ENCODE results near the gene CPA1.

Gene CPA1

DNA sequence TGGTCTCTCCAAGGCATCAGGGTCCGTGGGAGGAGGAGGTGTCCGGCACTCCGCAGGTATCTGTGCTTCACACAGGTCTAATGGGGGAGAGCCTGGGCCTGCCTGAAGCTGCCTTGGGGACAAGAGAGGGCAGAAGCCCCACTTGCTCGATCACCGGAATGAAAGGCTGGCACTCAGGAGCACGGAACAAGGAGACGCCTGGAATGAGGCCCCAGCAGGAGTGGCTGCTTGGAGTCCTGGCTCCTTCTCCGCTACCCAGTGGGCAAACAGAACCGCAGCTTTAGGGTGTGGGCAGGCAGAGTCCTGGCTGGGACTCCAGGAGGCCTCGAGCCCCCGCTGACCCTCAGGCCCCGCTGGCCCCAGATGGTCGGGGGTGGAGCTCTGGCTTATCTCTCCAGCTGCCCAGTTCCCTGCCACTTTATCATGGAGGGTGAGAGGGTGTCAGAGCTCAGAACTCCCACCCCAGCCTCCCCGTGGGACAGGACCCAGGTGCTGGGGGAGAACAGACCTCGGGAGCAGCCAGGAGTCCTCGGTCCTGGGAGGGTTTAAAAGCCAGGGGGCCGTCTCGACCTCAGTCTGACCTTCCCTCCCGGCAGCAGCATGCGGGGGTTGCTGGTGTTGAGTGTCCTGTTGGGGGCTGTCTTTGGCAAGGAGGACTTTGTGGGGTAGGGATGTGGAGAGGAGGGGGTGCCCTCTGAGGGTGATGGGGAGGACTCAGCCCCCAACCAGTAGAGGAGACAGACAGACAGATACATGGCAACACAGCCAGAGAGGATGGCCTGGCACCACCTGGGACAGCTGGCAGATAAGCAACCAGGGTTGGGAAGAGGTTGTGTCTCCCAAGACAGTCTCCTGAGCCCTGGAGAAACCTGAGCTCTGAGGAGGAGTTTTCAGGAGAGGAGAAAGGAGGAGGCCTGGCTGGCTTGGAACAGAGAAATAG is at the start of gene CPA1:
Gene CPA1, plus strand, starts transcription at position 574 of the 940 bp plus-strand sequence. Its CDS starts 27 bp downstream, at position 601.
- no peak for DNase-seq

DNA sequence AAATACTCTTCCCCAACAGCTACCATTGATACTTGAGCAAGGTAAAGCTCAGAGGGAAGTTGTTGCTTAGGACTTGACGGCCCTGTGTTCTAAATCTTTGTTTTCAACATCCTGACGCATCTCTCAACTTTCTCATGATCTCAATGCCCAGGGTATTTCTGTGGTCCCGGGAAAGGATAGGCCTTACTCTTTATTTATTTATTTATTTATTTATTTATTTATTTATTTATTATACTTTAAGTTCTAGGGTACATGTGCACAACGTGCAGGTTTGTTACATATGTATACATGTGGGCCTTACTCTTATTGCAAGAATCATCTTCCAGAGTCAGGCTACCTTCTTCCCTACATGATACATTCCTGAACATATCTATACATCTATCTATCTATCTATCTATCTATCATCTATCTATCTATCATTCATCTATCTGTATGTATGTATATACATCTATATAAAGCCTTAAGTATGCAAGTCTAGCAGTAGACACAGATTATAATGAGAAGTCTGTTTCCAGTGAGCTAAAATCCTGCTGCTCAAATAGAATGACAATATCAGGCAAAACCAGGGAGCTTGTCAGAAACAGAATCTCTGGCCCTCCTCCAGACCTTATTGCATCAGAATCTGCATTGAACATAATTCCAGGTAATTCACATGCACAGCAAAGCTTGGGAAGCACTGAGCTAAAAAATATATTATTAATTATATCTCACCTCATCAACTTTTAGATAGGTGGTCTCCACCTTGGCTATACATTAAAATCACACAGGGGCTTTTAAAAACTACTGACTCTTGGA is 47.8 kb upstream of the CPA1 start:
- DNase-seq = no peak

DNA sequence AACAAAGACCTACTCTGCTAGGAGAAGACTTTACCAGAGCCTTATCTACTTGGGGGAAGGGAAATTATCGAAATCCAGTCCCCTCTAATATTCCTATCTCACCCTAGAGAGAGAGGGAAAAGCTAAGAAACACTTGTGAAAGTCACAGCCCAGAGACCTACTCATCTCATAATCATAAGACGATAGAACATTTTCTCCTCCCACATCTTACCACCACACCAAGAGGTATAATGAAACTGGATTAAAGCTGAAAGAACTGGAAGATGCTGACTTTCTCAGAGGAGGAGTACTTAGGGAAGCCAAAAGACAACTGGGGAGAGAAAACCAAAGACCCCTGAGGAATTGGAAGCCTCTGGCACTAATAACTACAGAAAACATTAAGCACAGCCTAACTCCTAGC is 46.5 kb upstream of the CPA1 start:
- DNase-seq = no peak

DNA sequence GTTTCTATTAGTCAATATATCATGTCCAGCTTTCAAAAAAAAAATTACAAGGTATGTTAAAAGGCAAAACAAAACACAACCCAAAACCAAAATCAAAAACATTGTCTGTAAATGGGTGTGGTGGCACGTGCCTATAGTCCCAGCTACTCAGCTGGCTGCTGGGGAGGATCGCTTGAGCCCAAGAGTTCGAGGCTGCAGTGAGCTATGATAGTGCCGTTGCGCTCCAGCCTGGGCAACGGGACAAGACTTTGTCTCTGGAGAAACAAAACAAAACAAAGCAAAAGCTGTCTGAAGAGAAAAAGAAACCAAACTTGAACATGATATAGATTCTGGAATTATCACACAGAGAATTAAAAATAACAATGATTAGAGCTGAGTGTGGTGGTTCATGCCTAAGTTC is 46.0 kb upstream of the CPA1 start:
- no peak for DNase-seq

DNA sequence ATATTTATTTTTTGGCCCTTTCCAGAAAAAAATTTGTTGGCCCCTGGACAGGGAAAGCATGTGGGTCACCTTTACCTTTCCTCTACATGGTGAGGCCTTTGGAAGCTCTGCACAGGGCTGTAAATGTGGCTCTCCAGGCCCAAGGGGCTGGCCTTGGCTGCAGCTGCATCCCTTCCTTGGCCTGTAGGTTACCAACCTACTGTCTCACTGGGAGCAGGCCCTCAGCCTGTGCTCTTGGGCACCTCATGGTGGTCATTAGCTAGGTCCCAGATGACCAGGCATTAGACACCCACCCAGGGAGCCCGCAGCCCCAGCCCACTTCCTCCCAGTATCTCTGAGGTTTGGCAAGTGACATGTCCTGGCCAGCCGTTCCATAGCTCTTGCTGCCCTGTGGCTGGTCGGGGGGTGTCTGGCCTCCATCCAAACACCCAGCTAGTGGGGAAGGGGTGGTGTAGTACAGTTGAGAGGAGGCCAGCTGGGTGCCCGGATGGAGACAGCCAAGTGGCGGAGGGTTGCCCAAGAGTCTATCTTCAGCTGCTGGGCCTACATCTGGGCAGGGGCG is 42.8 kb upstream of the CPA1 start:
- DNase-seq = no peak

DNA sequence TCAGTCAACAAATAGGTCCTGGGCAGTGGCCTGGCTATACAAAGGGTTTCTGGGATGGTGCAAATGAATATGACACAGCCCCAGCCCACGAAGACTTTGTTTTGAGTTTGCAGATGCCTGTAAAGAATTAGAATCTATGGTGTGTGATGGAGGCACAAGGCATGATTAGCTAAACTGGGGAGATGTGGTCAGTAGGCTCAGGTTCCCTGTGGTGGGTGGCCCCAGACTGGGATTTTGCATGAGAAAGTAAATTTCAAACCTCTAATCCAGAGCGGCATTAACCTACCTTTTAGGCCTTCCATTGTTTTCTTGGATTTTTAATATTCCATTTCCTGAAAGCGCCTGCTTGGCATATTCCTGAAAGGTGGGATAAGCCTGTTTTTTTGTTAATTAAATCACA is 42.1 kb upstream of the CPA1 start:
- DNase-seq = no peak

DNA sequence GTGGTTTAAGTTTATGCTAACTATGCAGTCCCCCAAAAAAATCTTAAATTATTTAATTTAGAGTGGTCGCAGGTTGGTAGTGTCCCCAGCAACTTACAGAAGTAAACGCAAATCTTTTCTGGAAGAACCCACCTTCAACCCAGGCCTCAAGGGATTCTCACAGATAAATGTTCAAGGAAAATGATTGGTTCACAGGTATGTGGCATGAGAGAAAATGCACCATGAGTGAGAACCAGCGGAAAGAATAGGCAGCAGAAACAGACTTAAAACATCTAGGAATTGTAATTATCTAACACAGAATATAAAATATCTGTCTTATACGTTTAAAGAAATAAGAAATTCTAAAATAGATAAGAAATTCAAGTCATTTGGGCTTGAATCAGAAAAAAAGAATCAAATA is 38.4 kb upstream of the CPA1 start:
- DNase-seq = no peak

DNA sequence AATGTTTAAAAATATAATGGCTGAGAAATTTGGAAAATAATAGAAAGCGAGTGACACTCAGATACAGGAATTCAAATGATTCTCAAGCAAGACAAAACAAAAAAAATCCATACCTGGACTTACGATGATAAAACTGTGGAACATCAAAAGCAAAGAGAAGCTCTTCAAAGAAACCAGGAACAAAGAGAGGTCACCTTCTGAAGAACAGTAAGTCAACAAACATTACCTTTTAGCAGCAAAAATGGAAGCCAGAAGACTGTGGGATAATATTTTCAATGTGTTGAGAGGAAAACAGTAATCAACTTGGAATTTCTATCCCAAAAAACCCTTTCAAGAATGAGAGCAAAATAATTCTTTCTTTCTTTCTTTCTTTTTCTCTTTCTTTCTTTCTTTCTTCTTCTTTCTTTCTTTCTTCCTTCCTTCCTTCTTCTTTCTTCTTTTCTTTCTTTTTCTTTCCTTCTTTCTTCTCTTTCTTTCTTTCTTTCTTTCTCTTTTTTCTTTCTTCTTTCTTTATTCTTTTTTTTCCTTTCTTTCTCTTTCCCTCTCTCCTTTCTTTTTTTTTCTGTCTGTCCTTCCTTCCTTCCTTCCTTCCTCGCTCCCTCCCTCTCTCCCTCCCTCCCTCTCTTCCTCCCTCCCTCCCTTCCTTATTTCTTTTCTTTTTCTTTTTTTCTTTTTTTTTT is 37.5 kb upstream of the CPA1 start:
- DNase-seq = no peak

DNA sequence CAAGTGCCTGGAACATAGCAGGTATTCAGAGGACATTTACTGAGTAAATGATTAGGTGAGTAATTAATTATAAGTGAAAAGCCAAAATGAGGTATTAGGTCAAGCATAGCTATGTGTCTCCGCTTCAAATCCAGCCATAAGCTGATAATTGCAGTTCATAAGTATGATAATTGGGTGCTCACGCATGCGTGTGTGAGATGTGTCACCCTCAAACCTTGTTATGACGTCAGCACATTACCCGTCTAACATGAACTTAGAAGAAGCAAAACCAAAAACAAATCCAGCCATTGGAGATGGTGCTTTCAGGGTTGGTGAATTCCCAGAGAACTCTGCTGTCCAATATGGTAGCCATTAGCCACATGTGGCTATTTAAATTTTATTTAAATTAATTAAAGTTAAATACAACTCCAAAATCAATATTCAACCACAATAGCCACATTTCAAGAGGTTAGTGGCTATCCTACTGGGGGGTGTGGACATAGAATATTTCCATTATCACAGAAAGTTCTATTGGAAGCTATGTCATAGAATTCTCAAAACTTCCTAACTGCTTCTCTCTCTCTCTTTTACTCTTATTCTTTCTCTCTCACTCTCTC is 35.9 kb upstream of the CPA1 start, which contains the start of gene CPA5:
Gene CPA5, plus strand, starts transcription at position 546 of the 596 bp plus-strand sequence. CDS start 1,670 bp downstream, outside the sequence.
- DNase-seq = no peak

DNA sequence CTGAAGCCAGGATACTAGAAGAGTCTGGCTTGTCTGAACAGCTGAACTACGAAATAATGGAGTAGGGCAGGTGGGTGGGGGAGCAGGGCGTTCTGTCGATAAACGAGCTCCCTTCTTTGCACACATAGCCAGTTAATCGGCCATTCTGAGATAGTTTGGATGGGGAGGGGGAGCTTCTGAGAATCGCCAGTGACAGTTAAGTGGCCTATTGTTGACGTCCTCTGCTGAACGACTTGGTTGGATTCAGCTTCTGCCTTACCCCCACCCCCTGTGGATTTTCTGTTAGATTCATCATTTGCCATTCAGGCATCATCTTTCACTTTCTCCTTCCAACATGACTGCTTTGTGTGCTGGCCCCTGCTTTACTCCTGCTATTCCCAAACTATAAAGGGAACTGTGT is 35.2 kb upstream of the CPA1 start:
- DNase-seq = no peak

DNA sequence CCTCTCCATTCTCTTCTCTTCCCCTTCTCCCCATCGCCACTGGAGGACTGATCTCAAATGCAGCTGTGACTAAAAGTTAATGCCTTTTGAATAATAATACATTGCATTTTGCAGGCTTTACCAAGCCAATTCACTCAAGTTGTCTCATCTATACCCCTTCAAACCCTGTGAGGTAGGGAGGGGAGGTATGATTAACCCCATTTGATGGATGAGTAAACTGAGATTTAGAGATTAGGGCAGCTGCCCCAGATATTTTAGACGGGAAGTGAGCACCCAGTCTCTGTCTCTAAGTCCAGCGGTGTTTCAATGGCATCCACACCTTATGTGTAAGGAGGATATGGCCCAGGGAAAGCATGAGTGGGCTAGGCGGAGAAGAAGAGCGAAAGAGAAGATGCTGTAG is 34.6 kb upstream of the CPA1 start:
- DNase-seq = no peak

DNA sequence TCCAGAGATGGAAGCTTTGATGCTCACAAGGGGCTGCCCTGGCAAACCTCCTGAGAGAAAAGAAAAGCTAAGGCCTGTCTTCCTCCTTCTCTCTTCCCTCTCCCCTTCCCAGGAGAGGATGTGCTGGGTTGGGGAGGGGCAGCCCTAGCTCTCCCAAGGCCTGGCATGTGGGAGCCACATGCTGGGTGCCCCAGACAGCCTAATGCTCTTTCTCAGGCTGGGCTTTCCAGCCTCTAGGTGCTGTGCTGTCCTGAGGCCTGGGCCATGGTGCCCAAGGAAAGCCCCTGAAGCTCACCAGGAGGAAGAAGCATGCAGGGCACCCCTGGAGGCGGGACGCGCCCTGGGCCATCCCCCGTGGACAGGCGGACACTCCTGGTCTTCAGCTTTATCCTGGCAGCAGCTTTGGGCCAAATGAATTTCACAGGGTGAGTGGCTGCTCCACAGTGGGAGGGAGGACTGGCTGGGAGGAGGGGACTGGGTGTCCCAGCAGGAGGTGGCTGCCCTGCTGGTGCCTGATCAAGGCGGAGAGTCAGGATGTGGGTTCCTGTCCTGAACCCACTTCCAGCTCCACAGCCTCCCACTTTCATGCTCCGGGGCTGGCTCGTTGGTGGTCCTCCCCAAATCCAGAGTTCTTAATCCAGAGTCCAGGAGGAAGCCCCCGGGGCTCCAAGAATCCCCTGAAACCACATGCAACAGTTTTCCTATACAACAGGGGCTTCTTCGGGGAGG is 34.0 kb upstream of the CPA1 start:
- no peak for DNase-seq

DNA sequence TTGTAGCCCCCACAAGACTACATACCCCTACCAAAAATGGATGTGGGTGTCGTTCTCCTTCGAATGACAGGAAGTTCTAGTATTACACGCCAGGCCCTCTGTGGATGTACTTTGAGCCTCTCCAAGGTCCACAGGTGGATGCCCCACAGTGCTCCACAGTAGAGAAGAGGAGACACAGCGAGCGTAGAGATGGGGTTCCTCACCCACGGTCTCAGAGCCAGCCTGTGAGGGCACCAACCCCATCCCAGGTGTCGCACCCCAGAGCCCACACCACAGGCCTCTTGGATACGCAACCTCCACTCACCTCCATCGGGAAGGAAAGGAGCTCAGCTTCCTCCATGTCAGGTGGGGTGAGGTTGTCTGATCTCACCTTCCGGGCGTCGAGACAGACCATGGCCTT is 33.4 kb upstream of the CPA1 start:
- no peak for DNase-seq

DNA sequence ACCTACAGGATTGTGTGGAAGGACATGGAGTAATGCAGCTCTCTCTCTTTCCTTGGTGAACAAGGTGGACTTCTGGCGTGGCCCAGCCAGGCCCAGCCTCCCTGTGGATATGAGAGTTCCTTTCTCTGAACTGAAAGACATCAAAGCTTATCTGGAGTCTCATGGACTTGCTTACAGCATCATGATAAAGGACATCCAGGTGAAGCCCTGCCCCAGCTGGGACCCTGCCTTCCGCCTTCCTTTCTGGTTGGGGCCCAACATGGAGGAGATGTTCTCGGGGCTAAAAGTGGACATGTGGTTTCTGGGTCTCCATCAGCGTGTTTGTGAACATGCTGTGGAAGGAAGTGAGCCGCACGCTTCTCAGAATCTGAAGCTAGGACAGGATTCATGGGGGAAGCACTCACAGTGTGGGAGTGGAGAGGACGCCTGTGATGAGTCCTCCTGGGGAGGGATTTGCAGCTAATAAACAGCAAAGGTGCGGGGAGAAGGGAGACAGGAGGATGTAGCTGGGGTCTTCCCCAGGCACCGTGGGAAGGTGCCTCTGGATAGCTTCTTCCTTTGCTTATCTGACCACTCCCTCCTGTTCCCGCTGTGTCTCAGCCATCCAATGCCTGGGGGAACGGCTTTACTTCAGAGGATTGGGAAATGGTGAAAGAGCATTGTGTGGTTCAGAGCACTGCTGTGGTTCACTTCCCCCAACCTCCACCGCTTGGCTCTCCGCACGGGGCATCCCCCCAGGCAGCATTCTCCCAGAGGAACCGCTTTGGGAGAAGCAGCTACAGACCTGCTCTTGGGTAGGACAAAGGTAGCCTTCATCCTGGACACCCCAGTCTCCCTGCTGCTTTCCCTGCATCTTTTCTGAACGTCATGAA is 30.1 kb upstream of the CPA1 start:
- no peak for DNase-seq

DNA sequence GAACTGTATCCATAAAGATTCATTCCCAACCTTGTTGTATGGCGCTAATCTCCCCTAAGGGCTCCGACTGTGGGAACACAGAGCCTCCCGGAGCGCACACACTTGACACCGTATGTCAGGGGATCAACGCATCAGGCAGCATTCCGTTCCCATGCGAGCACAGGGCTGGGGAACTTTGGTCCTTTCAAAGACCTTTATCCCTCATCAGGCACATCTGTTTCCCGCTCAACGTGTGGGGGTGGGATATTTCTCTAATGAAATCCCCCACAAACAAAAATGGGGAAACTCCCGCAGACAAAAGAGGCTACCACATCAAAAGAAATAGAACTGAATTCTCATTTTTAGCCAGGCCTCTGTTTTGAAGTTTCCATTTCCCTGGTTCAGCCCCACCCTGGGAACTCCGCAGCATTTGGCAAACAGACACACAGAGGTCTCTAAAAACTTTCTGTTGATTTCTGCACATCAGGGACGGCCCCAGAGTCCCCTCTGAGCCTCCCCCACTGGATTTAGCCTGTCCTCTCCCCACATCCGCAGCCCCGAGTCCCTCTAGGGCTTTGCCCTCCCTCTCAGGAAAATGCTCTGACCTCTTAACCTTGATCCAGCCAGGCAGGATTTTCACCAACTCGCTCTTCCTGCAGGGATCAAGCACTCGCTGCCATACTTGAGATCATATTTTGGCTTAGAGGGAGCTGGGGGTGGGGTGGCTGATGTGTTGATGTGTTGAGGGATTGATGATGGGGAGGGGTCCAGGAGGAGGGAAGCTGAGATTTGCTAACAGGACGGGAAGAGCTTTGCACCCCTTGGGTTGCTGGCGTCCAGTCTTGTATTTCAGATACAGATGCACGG is 29.1 kb upstream of the CPA1 start:
- no peak for DNase-seq

DNA sequence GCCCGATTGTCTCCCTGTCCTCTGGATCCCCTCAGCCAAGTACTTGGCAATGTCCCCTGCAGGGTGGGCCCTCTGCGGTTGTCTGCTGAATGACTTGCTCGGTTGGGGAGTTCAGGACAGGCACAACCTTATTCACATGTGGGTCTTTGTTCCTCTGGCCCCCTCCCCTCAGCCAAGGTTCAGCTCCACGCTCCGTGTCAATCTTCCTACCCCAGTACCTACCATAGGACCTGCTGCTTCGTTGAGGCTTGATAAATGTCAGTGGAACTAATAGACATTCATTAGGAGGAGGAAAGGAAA is 28.6 kb upstream of the CPA1 start:
- DNase-seq = no peak

DNA sequence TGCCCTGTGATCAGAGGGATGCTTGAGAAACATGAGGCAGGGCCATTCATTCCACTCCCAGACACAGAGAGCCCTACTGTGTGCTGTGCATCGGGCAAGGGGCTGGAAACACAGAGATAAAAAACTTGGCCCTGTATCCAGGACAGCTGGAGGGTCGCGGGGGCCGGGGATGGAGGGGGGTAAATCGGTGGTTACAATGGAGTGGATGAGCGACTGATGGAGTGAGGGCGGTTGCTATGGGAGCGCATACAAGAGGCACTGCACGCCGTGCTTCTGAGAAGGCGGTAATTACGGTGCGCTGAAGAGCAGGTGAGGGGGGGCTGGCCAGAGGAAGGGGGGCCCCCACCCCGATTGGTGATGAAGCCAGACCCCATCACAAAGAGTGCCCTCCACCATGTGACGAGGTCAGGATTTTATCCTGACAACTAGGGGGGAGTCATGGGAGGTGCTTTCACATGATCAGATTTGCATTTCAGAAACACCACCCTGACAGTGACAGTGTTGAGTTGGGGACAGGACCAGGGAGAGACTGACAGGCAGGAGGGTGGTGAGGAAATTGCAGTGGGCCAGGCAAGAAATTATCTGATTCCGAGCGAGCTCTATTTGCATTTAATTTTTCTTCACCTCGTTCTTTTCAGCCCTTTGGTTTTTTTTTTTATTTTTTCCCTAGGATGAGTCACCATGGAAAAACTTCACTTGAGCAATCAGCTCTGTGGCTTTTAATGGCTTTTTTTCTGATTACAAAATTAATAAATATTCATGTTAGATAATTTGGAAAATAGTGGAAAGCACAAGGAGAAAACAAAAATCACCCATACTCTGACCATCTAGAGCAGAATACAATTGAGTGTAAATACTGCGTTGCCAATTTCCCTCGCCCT is 27.9 kb upstream of the CPA1 start:
- peak; percentile 30 for DNase-seq

DNA sequence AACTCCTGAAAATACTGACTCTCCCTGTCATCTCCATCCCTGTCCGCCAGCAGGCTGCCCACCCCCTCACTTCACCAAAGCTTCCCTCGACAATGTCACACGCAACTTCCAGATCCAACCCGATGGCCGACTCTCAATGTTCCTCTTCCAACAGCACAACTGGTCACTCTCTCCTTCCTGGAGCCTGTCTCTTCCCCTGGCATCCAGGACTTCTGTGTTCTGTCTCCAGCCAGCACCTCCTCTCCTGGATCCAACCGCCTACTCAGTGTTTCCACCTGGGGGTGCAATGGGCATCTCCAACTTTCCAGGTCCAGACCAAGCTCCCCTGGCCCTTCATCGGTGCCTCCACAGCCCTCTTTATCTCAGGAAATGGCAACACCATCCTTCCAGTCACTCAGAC is 27.1 kb upstream of the CPA1 start:
- no peak for DNase-seq

Measured in kidney glomerular epithelial cell (primary cell).